IMR-90 (cell line): ENCODE data around the gene SLC36A2. TPM values are rescaled to one million over a fixed set of nuclear protein-coding genes. Genes with fewer than 3 reads are reported as not detected.

ENCODE experiments used
- ATAC-seq: fragments of 200-7000 bp; cut with Tn5 transposase; 2 replicates; pipeline ENCODE4 v1.9.1; 2020; ENCODE audit warnings: low read depth, mild to moderate bottlenecking, moderate library complexity
- BruUV-seq: library from RNA; stranded (reverse); fragments of 400-500 nt; replicated peaks from 2 replicates; lab custom pipeline; 2021; lab: Mats Ljungman, UMichigan
- CTCF ChIA-PET: fragments of 300-600 bp; formaldehyde crosslinking; extraction: SDS; loops from one replicate; lab custom pipeline; 2021; ENCODE audit warnings: antibody characterized with exemption; lab: Yijun Ruan, JAX
- POLR2A ChIA-PET: fragments of 300-600 bp; sonication (Branson Sonifier 250); formaldehyde crosslinking; loops from one replicate; lab custom pipeline; 2022; ENCODE audit warnings: antibody characterized with exemption; ENCODE audit not compliant: unreplicated experiment; lab: Charles Lee
- DNase-seq: peaks from one replicate; pipeline ENCODE4 v3.0.0; 2013
- H2AFZ ChIP-seq: replicated peaks from 2 replicates; pipeline ENCODE3; 2013; ENCODE audit warnings: low read length, mild to moderate bottlenecking; ENCODE audit not compliant: poor library complexity
- H2AK5ac ChIP-seq: 2 replicates; pipeline ENCODE4 v1.6.1; 2013; ENCODE audit warnings: low read depth, low read length, inconsistent platforms
- H2AK9ac ChIP-seq: replicated peaks from 2 replicates; pipeline ENCODE3; 2013; ENCODE audit warnings: mild to moderate bottlenecking, low read depth, low read length, moderate library complexity; ENCODE audit not compliant: poor library complexity
- H2BK120ac ChIP-seq: 2 replicates; pipeline ENCODE4 v1.6.1; 2013; ENCODE audit warnings: low read depth, low read length, inconsistent platforms
- H2BK15ac ChIP-seq: 3 replicates; pipeline ENCODE4 v1.6.1; 2013; ENCODE audit warnings: low read depth, low read length, inconsistent platforms
- H2BK20ac ChIP-seq: 2 replicates; pipeline ENCODE4 v1.6.1; 2013; ENCODE audit warnings: low read depth, mild to moderate bottlenecking, inconsistent platforms, low read length, moderate library complexity
- H2BK5ac ChIP-seq: 2 replicates; pipeline ENCODE4 v1.6.1; 2013; ENCODE audit warnings: mild to moderate bottlenecking, low read depth, low read length, inconsistent platforms; ENCODE audit not compliant: poor library complexity, severe bottlenecking
- H3K14ac ChIP-seq: replicated peaks from 2 replicates; pipeline ENCODE4 v1.6.1; 2013; ENCODE audit warnings: low read depth, low read length, inconsistent platforms
- H3K18ac ChIP-seq: 2 replicates; pipeline ENCODE4 v1.6.1; 2013; ENCODE audit warnings: low read depth, low read length, control low read depth
- H3K23ac ChIP-seq: 2 replicates; pipeline ENCODE4 v1.6.1; 2013; ENCODE audit warnings: low read depth, low read length, inconsistent platforms
- H3K27ac ChIP-seq: 2 replicates; pipeline ENCODE4 v1.5.1; 2013; ENCODE audit warnings: mild to moderate bottlenecking, control low read depth, low read length; ENCODE audit not compliant: insufficient read depth
- H3K27me3 ChIP-seq: 2 replicates; pipeline ENCODE4 v1.6.1; 2013; ENCODE audit warnings: low read length; ENCODE audit not compliant: control insufficient read depth, insufficient read depth
- H3K36me3 ChIP-seq: 2 replicates; pipeline ENCODE4 v1.6.1; 2013; ENCODE audit warnings: low read length, mixed read lengths; ENCODE audit not compliant: control insufficient read depth, insufficient read depth
- H3K4ac ChIP-seq: 2 replicates; pipeline ENCODE4 v1.6.1; 2013; ENCODE audit warnings: low read depth, low read length, inconsistent platforms
- H3K4me1 ChIP-seq: 2 replicates; pipeline ENCODE4 v1.6.1; 2013; ENCODE audit warnings: low read length, mixed read lengths; ENCODE audit not compliant: control insufficient read depth, insufficient read depth
- H3K4me2 ChIP-seq: 2 replicates; pipeline ENCODE4 v1.6.1; 2013; ENCODE audit warnings: low read depth, mild to moderate bottlenecking, control low read depth, low read length, moderate library complexity
- H3K4me3 ChIP-seq: 2 replicates; pipeline ENCODE4 v1.5.1; 2013; ENCODE audit warnings: low read depth, mild to moderate bottlenecking, control low read depth, low read length, moderate library complexity; ENCODE audit not compliant: insufficient read depth
- H3K56ac ChIP-seq: 2 replicates; pipeline ENCODE4 v1.6.1; 2013; ENCODE audit warnings: low read length, inconsistent platforms; ENCODE audit not compliant: insufficient read depth; ENCODE audit errors: extremely low read depth
- H3K79me1 ChIP-seq, 2 experiments: 2 replicates each; pipeline ENCODE4 v1.6.1; 2013; ENCODE audit warnings: low read length in 2 of 2, inconsistent platforms in 1 of 2, low read depth in 1 of 2
- H3K9ac ChIP-seq: 2 replicates; pipeline ENCODE4 v1.6.1; 2013; ENCODE audit warnings: low read depth, low read length, control low read depth
- H3K9me1 ChIP-seq: 2 replicates; pipeline ENCODE4 v1.6.1; 2013; ENCODE audit warnings: low read length, inconsistent platforms; ENCODE audit not compliant: insufficient read depth
- H3K9me3 ChIP-seq: 2 replicates; pipeline ENCODE4 v1.6.1; 2013; ENCODE audit warnings: low read length; ENCODE audit not compliant: control insufficient read depth, insufficient read depth
- H4K20me1 ChIP-seq: 2 replicates; pipeline ENCODE4 v1.6.1; 2013; ENCODE audit warnings: low read length, inconsistent platforms; ENCODE audit not compliant: insufficient read depth
- H4K5ac ChIP-seq: 2 replicates; pipeline ENCODE4 v1.6.1; 2013; ENCODE audit warnings: mild to moderate bottlenecking, low read depth, low read length, control low read depth
- H4K8ac ChIP-seq, 2 experiments: 2 replicates each; pipeline ENCODE4 v1.6.1; 2013; ENCODE audit warnings: low read depth in 2 of 2, low read length in 2 of 2, control low read depth in 1 of 2, inconsistent platforms in 1 of 2
- H4K91ac ChIP-seq: 2 replicates; pipeline ENCODE4 v1.6.1; 2013; ENCODE audit warnings: low read depth, low read length, inconsistent platforms; ENCODE audit not compliant: insufficient read depth
- BHLHE40 ChIP-seq: fragments of 150-350 bp; IDR thresholded peaks from 2 replicates; pipeline ENCODE4 v1.6.1; 2016; ENCODE audit warnings: mild to moderate bottlenecking, low read depth, low read length
- CEBPB ChIP-seq: IDR thresholded peaks from 2 replicates; pipeline ENCODE4 v1.6.1; 2012; ENCODE audit warnings: low read depth, low read length, improper control_type of control experiment
- CHD1 ChIP-seq: IDR thresholded peaks from 2 replicates; pipeline ENCODE4 v1.6.1; 2012; ENCODE audit warnings: low read depth, low read length, improper control_type of control experiment
- CTCF ChIP-seq: conservative IDR thresholded peaks from 2 replicates; pipeline ENCODE4 v1.5.1; 2012; ENCODE audit warnings: mild to moderate bottlenecking, low read depth, low read length, improper control_type of control experiment
- ELK1 ChIP-seq: fragments of 150-350 bp; IDR thresholded peaks from 2 replicates; pipeline ENCODE4 v1.6.1; 2016; ENCODE audit warnings: low read depth, mild to moderate bottlenecking, low read length, moderate library complexity, borderline replicate concordance
- FOS ChIP-seq: fragments of 150-350 bp; IDR thresholded peaks from 2 replicates; pipeline ENCODE4 v1.6.1; 2016; ENCODE audit warnings: low read depth, low read length
- MAFK ChIP-seq: IDR thresholded peaks from 2 replicates; pipeline ENCODE4 v1.6.1; 2012; ENCODE audit warnings: low read depth, low read length, improper control_type of control experiment
- MAZ ChIP-seq: IDR thresholded peaks from 2 replicates; pipeline ENCODE4 v1.6.1; 2012; ENCODE audit warnings: low read depth, mild to moderate bottlenecking, low read length, improper control_type of control experiment, moderate library complexity, borderline replicate concordance
- MXI1 ChIP-seq: IDR thresholded peaks from 2 replicates; pipeline ENCODE4 v1.6.1; 2012; ENCODE audit warnings: low read depth, mild to moderate bottlenecking, low read length, moderate library complexity, borderline replicate concordance
- NFE2L2 ChIP-seq: fragments of 150-350 bp; IDR thresholded peaks from 2 replicates; pipeline ENCODE4 v1.6.1; 2016; ENCODE audit warnings: low read depth, mild to moderate bottlenecking, low read length
- POLR2A ChIP-seq: IDR thresholded peaks from 2 replicates; pipeline ENCODE4 v1.6.1; 2012; ENCODE audit warnings: mild to moderate bottlenecking, low read depth, low read length
- RAD21 ChIP-seq: IDR thresholded peaks from 2 replicates; pipeline ENCODE4 v1.6.1; 2012; ENCODE audit warnings: low read length, improper control_type of control experiment
- RCOR1 ChIP-seq: IDR thresholded peaks from 2 replicates; pipeline ENCODE4 v1.6.1; 2012; ENCODE audit warnings: mild to moderate bottlenecking, low read length, improper control_type of control experiment; ENCODE audit not compliant: insufficient replicate concordance
- RFX5 ChIP-seq: IDR thresholded peaks from 2 replicates; pipeline ENCODE4 v1.8.0; 2012; ENCODE audit warnings: low read depth, mild to moderate bottlenecking, low read length, moderate library complexity
- SMC3 ChIP-seq: fragments of 150-350 bp; IDR thresholded peaks from 2 replicates; pipeline ENCODE4 v1.6.1; 2016; ENCODE audit warnings: low read depth, mild to moderate bottlenecking, antibody characterized with exemption, low read length, moderate library complexity
- USF2 ChIP-seq: fragments of 150-350 bp; IDR thresholded peaks from 2 replicates; pipeline ENCODE4 v1.6.1; 2017; ENCODE audit warnings: mild to moderate bottlenecking, antibody characterized with exemption, low read length, low read depth
- dilution Hi-C: fragments of 300-500 bp; cut with HindIII; formaldehyde crosslinking; loops from one replicate; pipeline ENCODE4 v1.14.3; 2018; ENCODE audit warnings: low sequenced_read_pairs; ENCODE audit not compliant: unreplicated experiment
- in situ Hi-C: fragments of 300-500 bp; cut with MboI; formaldehyde crosslinking; loops from 3 replicates; pipeline ENCODE4 v1.14.3; 2019; ENCODE audit warnings: low sequenced_read_pairs, inconsistent platforms, mixed read lengths
- intact Hi-C: fragments of 100-400 bp; cut with micrococcal nuclease; formaldehyde crosslinking; loops from 2 replicates; pipeline ENCODE4 v1.10.0; 2022
- polyA plus RNA-seq, 3 experiments: library from polyadenylated mRNA; depleted of rRNA; stranded (reverse); fragments of >200 nt; gene quantifications; 2 replicates each; pipeline ENCODE4 v1.2.3, GENCODE V29; 2012; ENCODE audit warnings: low replicate concordance in 1 of 3
- total RNA-seq: library from RNA; depleted of rRNA; stranded (reverse); fragments of >200 nt; gene quantifications from 2 replicates; pipeline ENCODE4 v1.2.3, GENCODE V29; 2012

SLC36A2 gene
- total and polyA plus RNA-seq, 2 of the 4 experiments (the other 2 are of a cell fraction), result not detected

GRCh38 chr5:151274666-151275065, 72.7 kb downstream of the SLC36A2 start:
- no peak overlapping the region for H3K14ac ChIP-seq

More at GRCh38 chr5:151274666-151275065, 72.7 kb downstream of the SLC36A2 start:
- Histone ChIP-seq H3K79me1 (no peaks in the 10 kb centered on the region), H3K9me3 (no peaks in the 10 kb centered on the region), H4K5ac (no peak overlapping the region), H2BK120ac (no peak overlapping the region), H3K23ac (no peak overlapping the region), H3K36me3 (no peaks in the 10 kb centered on the region), H2AFZ (no peak overlapping the region), H2AK5ac (no peak overlapping the region), H3K56ac (no peak overlapping the region), H2BK5ac (no peak overlapping the region), H3K18ac (no peak overlapping the region), H2AK9ac (no peak overlapping the region), H3K4me3 (no peak overlapping the region), H2BK15ac (no peak overlapping the region), H3K9me1 (no peaks in the 10 kb centered on the region), H3K27me3 (peaks cover 6% of the 10 kb centered on the region), H4K8ac (no peak overlapping the region), H3K4me2 (no peak overlapping the region), H4K91ac (no peak overlapping the region), H3K27ac (no peak overlapping the region), H4K20me1 (no peaks in the 10 kb centered on the region), H3K4ac (no peak overlapping the region), H3K4me1 (no peaks in the 10 kb centered on the region), H3K9ac (no peak overlapping the region), H2BK20ac (no peak overlapping the region)
- ChIA-PET POLR2A (interaction anchor here (0.7 kb wide), 1 partner anchor 44 kb away, joined by 3 read pairs; no protein-coding TSS in a partner anchor), CTCF (no interaction called here)
- TF ChIP-seq CEBPB (no peak), RFX5 (no peak), MAZ (no peak), RCOR1 (no peak), CTCF (no peak), ELK1 (no peak), RAD21 (no peak), POLR2A (no peak), USF2 (no peak), FOS (no peak), SMC3 (no peak), BHLHE40 (no peak), MAFK (no peak), CHD1 (no peak), NFE2L2 (no peak), MXI1 (no peak)
- no TSS peak for BruUV-seq
- ATAC-seq (no peak), DNase-seq (no peak)
- intact Hi-C loops (no loop called here), in situ Hi-C loops (no loop called here), dilution Hi-C loops (no loop called here)
